ENCODE data around the gene SERPINA5. TPM values are rescaled to one million over a fixed set of nuclear protein-coding genes. Genes with fewer than 3 reads are reported as not detected.

Gene SERPINA5
- total RNA-seq, 1 experiment from 2014 or later = 0.35 TPM

GRCh38 chr14:94550041-94550440 lies 31.2 kb upstream of the SERPINA5 start:
- intact Hi-C loops (cut with micrococcal nuclease) = no loop called here
- TF ChIP-seq, protein P1, sequence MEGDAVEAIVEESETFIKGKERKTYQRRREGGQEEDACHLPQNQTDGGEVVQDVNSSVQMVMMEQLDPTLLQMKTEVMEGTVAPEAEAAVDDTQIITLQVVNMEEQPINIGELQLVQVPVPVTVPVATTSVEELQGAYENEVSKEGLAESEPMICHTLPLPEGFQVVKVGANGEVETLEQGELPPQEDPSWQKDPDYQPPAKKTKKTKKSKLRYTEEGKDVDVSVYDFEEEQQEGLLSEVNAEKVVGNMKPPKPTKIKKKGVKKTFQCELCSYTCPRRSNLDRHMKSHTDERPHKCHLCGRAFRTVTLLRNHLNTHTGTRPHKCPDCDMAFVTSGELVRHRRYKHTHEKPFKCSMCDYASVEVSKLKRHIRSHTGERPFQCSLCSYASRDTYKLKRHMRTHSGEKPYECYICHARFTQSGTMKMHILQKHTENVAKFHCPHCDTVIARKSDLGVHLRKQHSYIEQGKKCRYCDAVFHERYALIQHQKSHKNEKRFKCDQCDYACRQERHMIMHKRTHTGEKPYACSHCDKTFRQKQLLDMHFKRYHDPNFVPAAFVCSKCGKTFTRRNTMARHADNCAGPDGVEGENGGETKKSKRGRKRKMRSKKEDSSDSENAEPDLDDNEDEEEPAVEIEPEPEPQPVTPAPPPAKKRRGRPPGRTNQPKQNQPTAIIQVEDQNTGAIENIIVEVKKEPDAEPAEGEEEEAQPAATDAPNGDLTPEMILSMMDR (IDR thresholded peaks at IDR 0.05; ENCODE audit: unreplicated experiment) = no peak
- Mint-ChIP-seq H3K27ac (ENCODE audit: low read depth, unreplicated experiment) (no peak overlapping the region), H3K9me3 (ENCODE audit: unreplicated experiment) (peaks cover 9% of the 10 kb centered on the region), H3K36me3 (ENCODE audit: insufficient read depth, unreplicated experiment) (no peaks in the 10 kb centered on the region), H3K27me3 (ENCODE audit: insufficient read depth, unreplicated experiment) (no peaks in the 10 kb centered on the region), H3K4me1 (ENCODE audit: insufficient read depth, unreplicated experiment) (no peaks in the 10 kb centered on the region), H3K4me3 (ENCODE audit: unreplicated experiment) (no peak overlapping the region)
- BruUV-seq (replicated peaks) = no TSS peak
- POLR2A ChIA-PET = interaction anchor here (0.7 kb wide), 1 partner anchor 158 kb away, joined by 3 read pairs; no protein-coding TSS in a partner anchor
- CTCF ChIA-PET = interaction anchor here (0.5 to 4.1 kb wide), 16 partner anchors 9 to 499 kb away, joined by 3 to 37 read pairs (median 6); partner anchors contain the start of gene SERPINA4
- DNase-seq (ENCODE audit: unreplicated experiment) = no peak

- H3K4me1 Mint-ChIP-seq (ENCODE audit: insufficient read depth, unreplicated experiment) = no peaks in the 10 kb centered on the region
- TF ChIP-seq, protein P1 (IDR thresholded peaks at IDR 0.05; ENCODE audit: unreplicated experiment) = no peak
- intact Hi-C loops (cut with micrococcal nuclease) = no loop called here
- no peak for DNase-seq (ENCODE audit: unreplicated experiment)
- H3K27ac Mint-ChIP-seq (ENCODE audit: low read depth, unreplicated experiment) = no peak overlapping the region
- H3K9me3 Mint-ChIP-seq (ENCODE audit: unreplicated experiment) = peaks cover 20% of the 10 kb centered on the region
- no peak overlapping the region for H3K4me3 Mint-ChIP-seq (ENCODE audit: unreplicated experiment)
- no peaks in the 10 kb centered on the region for H3K36me3 Mint-ChIP-seq (ENCODE audit: insufficient read depth, unreplicated experiment)
- BruUV-seq (replicated peaks) = no TSS peak
- ChIA-PET CTCF (interaction anchor here (0.6 to 2.4 kb wide), 3 partner anchors 15 to 1940 kb away, joined by 3 to 9 read pairs (median 4); no protein-coding TSS in a partner anchor), POLR2A (no interaction called here)
- no peaks in the 10 kb centered on the region for H3K27me3 Mint-ChIP-seq (ENCODE audit: insufficient read depth, unreplicated experiment)
Measured at GRCh38 chr14:94555991-94556390, 25.2 kb upstream of the SERPINA5 start.

DNA sequence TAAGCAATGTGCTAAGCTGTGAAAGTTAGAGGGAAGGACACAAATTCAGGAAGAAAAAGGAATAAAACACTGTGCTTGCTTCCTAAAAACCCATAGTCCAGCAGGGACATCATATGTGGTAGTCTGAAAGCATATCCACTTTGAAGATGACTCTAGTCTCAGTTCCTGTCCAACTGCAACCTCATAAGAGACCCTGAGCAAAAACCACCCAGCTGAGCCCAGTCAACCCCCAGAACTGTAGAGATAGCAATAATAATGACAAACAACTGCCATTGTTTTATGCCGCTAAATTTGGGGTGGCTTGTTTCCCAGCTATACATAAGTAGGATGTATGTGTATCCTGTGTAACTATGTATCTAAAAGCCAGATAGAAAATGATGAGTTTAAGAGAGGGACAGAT lies 23.9 kb upstream of the SERPINA5 start:
- DNase-seq (ENCODE audit: unreplicated experiment) = no peak
- ChIA-PET CTCF (interaction anchor here (0.6 to 2.7 kb wide), 4 partner anchors 8 to 425 kb away, joined by 4 to 19 read pairs (median 7); no protein-coding TSS in a partner anchor), POLR2A (no interaction called here)
- Mint-ChIP-seq H3K4me3 (ENCODE audit: unreplicated experiment) (no peak overlapping the region), H3K4me1 (ENCODE audit: insufficient read depth, unreplicated experiment) (no peaks in the 10 kb centered on the region), H3K27me3 (ENCODE audit: insufficient read depth, unreplicated experiment) (no peaks in the 10 kb centered on the region), H3K9me3 (ENCODE audit: unreplicated experiment) (peaks cover 20% of the 10 kb centered on the region), H3K27ac (ENCODE audit: low read depth, unreplicated experiment) (no peak overlapping the region), H3K36me3 (ENCODE audit: insufficient read depth, unreplicated experiment) (no peaks in the 10 kb centered on the region)
- no TSS peak for BruUV-seq (replicated peaks)
- TF ChIP-seq, protein P1 (IDR thresholded peaks at IDR 0.05; ENCODE audit: unreplicated experiment) = no peak
- intact Hi-C loops (cut with micrococcal nuclease) = no loop called here

- Mint-ChIP-seq H3K36me3 (ENCODE audit: insufficient read depth, unreplicated experiment) (no peaks in the 10 kb centered on the region), H3K27ac (ENCODE audit: low read depth, unreplicated experiment) (no peak overlapping the region), H3K4me3 (ENCODE audit: unreplicated experiment) (no peak overlapping the region), H3K27me3 (ENCODE audit: insufficient read depth, unreplicated experiment) (no peaks in the 10 kb centered on the region), H3K9me3 (ENCODE audit: unreplicated experiment) (peaks cover 20% of the 10 kb centered on the region), H3K4me1 (ENCODE audit: insufficient read depth, unreplicated experiment) (no peaks in the 10 kb centered on the region)
- DNase-seq (ENCODE audit: unreplicated experiment) = no peak
- ChIA-PET CTCF (interaction anchor here (1.5 to 2.7 kb wide), 2 partner anchors 9 to 10 kb away, joined by 5 to 19 read pairs; no protein-coding TSS in a partner anchor), POLR2A (no interaction called here)
- BruUV-seq (replicated peaks) = no TSS peak
- intact Hi-C loops (cut with micrococcal nuclease) = no loop called here
- TF ChIP-seq, protein P1 (IDR thresholded peaks at IDR 0.05; ENCODE audit: unreplicated experiment) = no peak
Measured at GRCh38 chr14:94558842-94559241, 22.4 kb upstream of the SERPINA5 start.
